CD14-positive monocyte (primary cell): ENCODE results near the gene SRSF6. TPM values are rescaled to one million over a fixed set of nuclear protein-coding genes. Genes with fewer than 3 reads are reported as not detected.

Source experiments
- DNase-seq, 3 donors: peaks; one replicate each; pipeline ENCODE4 v3.0.0-alpha.2; 2011 to 2022
- H2AFZ ChIP-seq: 2 replicates; pipeline ENCODE4 v1.6.0; 2012; ENCODE audit warnings: mild to moderate bottlenecking, low read depth, low read length, inconsistent platforms; ENCODE audit not compliant: insufficient read depth, poor library complexity, severe bottlenecking
- H3K27ac ChIP-seq, 2 donors: 1 replicate in 1 of 2; 2 replicates in 1 of 2; pipeline ENCODE4 v1.5.1; 2012 to 2013; ENCODE audit warnings: low read length in 2 of 2, control low read depth in 1 of 2, inconsistent platforms in 1 of 2, low read depth in 1 of 2, mild to moderate bottlenecking in 1 of 2
- H3K27me3 ChIP-seq, 2 donors: one replicate each; pipeline versions ENCODE4 v1.6.0 to v1.6.1; 2011 to 2013; ENCODE audit warnings: low read length in 2 of 2; ENCODE audit not compliant: control insufficient read depth in 2 of 2, insufficient read depth in 2 of 2
- H3K36me3 ChIP-seq, 2 donors: replicated peaks in 1 of 2; 1 replicate in 1 of 2; 2 replicates in 1 of 2; pipeline versions ENCODE4 v1.5.1 to v1.6.1; 2012 to 2013; ENCODE audit warnings: low read length in 2 of 2, control low read depth in 1 of 2, inconsistent platforms in 1 of 2, mild to moderate bottlenecking in 1 of 2; ENCODE audit not compliant: insufficient read depth in 2 of 2, control insufficient read depth in 1 of 2
- H3K4me1 ChIP-seq, 2 donors: 1 replicate in 1 of 2; 2 replicates in 1 of 2; pipeline versions ENCODE4 v1.5.1 to v1.6.1; 2012 to 2013; ENCODE audit warnings: low read length in 2 of 2, control low read depth in 1 of 2, inconsistent platforms in 1 of 2, mild to moderate bottlenecking in 1 of 2, moderate library complexity in 1 of 2; ENCODE audit not compliant: insufficient read depth in 2 of 2, control insufficient read depth in 1 of 2
- H3K4me2 ChIP-seq: replicated peaks from 2 replicates; pipeline ENCODE3; 2012; ENCODE audit warnings: low read length, moderate library complexity, mild to moderate bottlenecking; ENCODE audit not compliant: poor library complexity, severe bottlenecking; ENCODE audit errors: extremely low read depth
- H3K4me3 ChIP-seq, 3 experiments: fragments of 200-600 bp in 1 of 3; sonication (generic) in 1 of 3; replicated peaks in 1 of 3; 1 replicate in 2 of 3; 2 replicates in 1 of 3; pipeline ENCODE4 v1.5.1; 2011 to 2013; ENCODE audit warnings: low read length in 3 of 3, mild to moderate bottlenecking in 3 of 3, control low read depth in 2 of 3, low read depth in 2 of 3, inconsistent platforms in 1 of 3, moderate library complexity in 1 of 3
- H3K79me2 ChIP-seq: 2 replicates; pipeline ENCODE4 v1.6.0; 2012; ENCODE audit warnings: mild to moderate bottlenecking, control low read depth, inconsistent platforms, low read length, moderate library complexity; ENCODE audit not compliant: insufficient read depth
- H3K9ac ChIP-seq: 2 replicates; pipeline ENCODE4 v1.6.0; 2017; ENCODE audit warnings: low read length, mild to moderate bottlenecking; ENCODE audit not compliant: insufficient read depth, poor library complexity, severe bottlenecking
- H3K9me3 ChIP-seq, 2 donors: replicated peaks in 1 of 2; 1 replicate in 1 of 2; 2 replicates in 1 of 2; pipeline versions ENCODE4 v1.5.1 to v1.6.1; 2012 to 2013; ENCODE audit warnings: low read length in 2 of 2, control low read depth in 1 of 2; ENCODE audit not compliant: control insufficient read depth in 1 of 2, insufficient read depth in 1 of 2
- H4K20me1 ChIP-seq: 2 replicates; pipeline ENCODE4 v1.6.0; 2012; ENCODE audit warnings: mild to moderate bottlenecking, low read length, control low read depth, moderate library complexity; ENCODE audit not compliant: insufficient read depth
- H3K27ac Mint-ChIP-seq, 7 donors: one replicate each; pipeline ENCODE4 v1.8.0; 2020; ENCODE audit warnings: mild to moderate bottlenecking in 7 of 7, mixed read lengths in 7 of 7, moderate library complexity in 6 of 7, inconsistent platforms in 2 of 7
- H3K27me3 Mint-ChIP-seq, 3 donors: one replicate each; pipeline ENCODE4 v1.8.0; 2021 to 2022; ENCODE audit warnings: low read depth in 3 of 3, mild to moderate bottlenecking in 3 of 3, mixed read lengths in 3 of 3, moderate library complexity in 3 of 3, inconsistent platforms in 1 of 3
- H3K36me3 Mint-ChIP-seq, 2 donors: one replicate each; pipeline ENCODE4 v1.8.0; 2020; ENCODE audit warnings: mixed read lengths in 2 of 2, inconsistent platforms in 1 of 2, mild to moderate bottlenecking in 1 of 2
- H3K4me1 Mint-ChIP-seq: one replicate; pipeline ENCODE4 v1.8.0; 2020; ENCODE audit warnings: mild to moderate bottlenecking, mixed read lengths
- H3K4me3 Mint-ChIP-seq, 2 donors: one replicate each; pipeline ENCODE4 v1.8.0; 2020; ENCODE audit warnings: mild to moderate bottlenecking in 2 of 2, mixed read lengths in 2 of 2, moderate library complexity in 1 of 2
- H3K9me3 Mint-ChIP-seq, 7 donors: one replicate each; pipeline ENCODE4 v1.8.0; 2020 to 2022; ENCODE audit warnings: mixed read lengths in 7 of 7, mild to moderate bottlenecking in 6 of 7, moderate library complexity in 6 of 7, inconsistent platforms in 2 of 7
- WGBS: methylation state at CpG from one replicate; pipeline ENCODE4 v1.1.5; 2013; ENCODE audit warnings: missing lambda C conversion rate; ENCODE audit not compliant: insufficient coverage; 5-methylcytosine and 5-hydroxymethylcytosine counted together
- intact Hi-C, 2 donors: fragments of 100-400 bp; cut with micrococcal nuclease; formaldehyde crosslinking; loops; one replicate each; pipeline versions ENCODE4 v1.15.0 to v1.15.1; 2023
- polyA plus RNA-seq, 3 donors: library from polyadenylated mRNA; depleted of rRNA in 1 of 3; unstranded in 2 of 3; stranded (reverse) in 1 of 3; fragments of 300-500 nt in 2 of 3; fragments of >200 nt in 1 of 3; fragmentation: Illumina TruSeq in 2 of 3; gene quantifications; 1 replicate in 2 of 3; 2 replicates in 1 of 3; pipeline ENCODE4 v1.2.3, GENCODE V29; 2012 to 2021
- TF ChIP-seq, protein P1 (sequence below): fragments of 200-600 bp; IDR thresholded peaks from one replicate; pipeline ENCODE4 v1.8.0; 2022; ENCODE audit warnings: antibody characterized with exemption, mild to moderate bottlenecking

Gene SRSF6
- polyA plus RNA-seq, 3 donors, result 37.3 to 162 (median 45.5) TPM

DNA sequence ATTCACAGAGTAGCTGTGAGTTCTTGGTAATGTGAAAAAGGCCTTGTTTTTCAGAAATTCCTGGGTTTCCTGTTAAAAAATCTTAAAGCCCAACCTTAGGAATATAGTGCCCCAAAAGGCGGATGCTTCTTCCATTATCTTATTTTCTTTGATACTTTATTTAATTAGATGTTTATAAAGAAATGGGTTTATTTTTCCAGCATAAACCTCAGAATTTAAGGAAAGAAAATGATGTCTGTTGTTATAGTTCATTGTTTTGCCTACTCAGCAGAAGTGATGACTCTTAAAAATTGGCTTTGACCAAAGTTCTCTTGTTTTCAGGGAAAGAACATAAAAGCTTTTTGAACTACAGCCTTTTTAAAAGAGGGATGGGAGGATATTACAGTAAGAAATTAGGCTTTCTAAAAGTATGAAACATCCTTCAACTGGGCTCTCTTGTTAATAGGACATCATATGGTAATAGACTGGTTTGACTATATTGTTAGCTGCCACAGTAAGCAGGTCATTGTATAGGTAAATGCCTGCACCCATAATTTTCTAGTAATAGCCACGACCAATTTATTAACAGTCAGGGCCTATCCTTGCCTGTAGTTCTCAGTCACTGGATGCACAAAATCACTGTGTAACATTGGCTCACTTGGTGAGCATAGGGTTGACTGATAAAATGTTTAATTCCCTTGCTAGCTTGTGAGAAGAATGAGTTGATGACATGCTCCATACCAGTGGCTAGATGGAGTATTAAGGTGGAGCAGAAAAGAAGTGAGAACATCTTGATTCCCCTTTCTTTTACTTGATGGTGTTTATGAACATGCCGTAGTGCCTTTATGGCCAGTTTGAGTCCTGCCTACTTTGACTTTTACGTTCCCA is 5.2 kb downstream of the SRSF6 start:
- no peak overlapping the region for H3K4me3 Mint-ChIP-seq
- H3K4me1 Mint-ChIP-seq, result peaks cover 15% of the 10 kb centered on the region
- no peak overlapping the region for H3K27ac ChIP-seq
- no peak overlapping the region for H2AFZ ChIP-seq
- H3K27me3 Mint-ChIP-seq, result no peaks in the 10 kb centered on the region
- peaks cover 6 to 10% of the 10 kb centered on the region in 2 donors for H3K4me1 ChIP-seq
- peaks cover 66% of the 10 kb centered on the region for H3K79me2 ChIP-seq
- H3K36me3 Mint-ChIP-seq, result peaks cover 79 to 90% of the 10 kb centered on the region in 2 donors
- H3K9ac ChIP-seq, result no peak overlapping the region
- H3K36me3 ChIP-seq, result peaks cover 81 to 90% of the 10 kb centered on the region in 2 donors
- DNase-seq, result no peak
- no peaks in the 10 kb centered on the region for H3K9me3 ChIP-seq
- no peak overlapping the region for H3K4me3 ChIP-seq
- WGBS, result no CpG with 5 or more reads among the region's 4 CpGs
- no peak overlapping the region for H3K4me2 ChIP-seq
- H3K9me3 Mint-ChIP-seq, result no peaks in the 10 kb centered on the region
- intact Hi-C loops, result loop anchor here in 1 of 2 donors (10.0 kb wide), 1 partner anchor 842 kb away; no protein-coding TSS in a partner anchor
- H4K20me1 ChIP-seq, result peaks cover 94% of the 10 kb centered on the region
- TF ChIP-seq, protein P1, sequence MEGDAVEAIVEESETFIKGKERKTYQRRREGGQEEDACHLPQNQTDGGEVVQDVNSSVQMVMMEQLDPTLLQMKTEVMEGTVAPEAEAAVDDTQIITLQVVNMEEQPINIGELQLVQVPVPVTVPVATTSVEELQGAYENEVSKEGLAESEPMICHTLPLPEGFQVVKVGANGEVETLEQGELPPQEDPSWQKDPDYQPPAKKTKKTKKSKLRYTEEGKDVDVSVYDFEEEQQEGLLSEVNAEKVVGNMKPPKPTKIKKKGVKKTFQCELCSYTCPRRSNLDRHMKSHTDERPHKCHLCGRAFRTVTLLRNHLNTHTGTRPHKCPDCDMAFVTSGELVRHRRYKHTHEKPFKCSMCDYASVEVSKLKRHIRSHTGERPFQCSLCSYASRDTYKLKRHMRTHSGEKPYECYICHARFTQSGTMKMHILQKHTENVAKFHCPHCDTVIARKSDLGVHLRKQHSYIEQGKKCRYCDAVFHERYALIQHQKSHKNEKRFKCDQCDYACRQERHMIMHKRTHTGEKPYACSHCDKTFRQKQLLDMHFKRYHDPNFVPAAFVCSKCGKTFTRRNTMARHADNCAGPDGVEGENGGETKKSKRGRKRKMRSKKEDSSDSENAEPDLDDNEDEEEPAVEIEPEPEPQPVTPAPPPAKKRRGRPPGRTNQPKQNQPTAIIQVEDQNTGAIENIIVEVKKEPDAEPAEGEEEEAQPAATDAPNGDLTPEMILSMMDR, result no peak
- peak overlapping the region in 2 of 7 donors; percentile 43 to 62 for H3K27ac Mint-ChIP-seq
- no peaks in the 10 kb centered on the region for H3K27me3 ChIP-seq

DNA sequence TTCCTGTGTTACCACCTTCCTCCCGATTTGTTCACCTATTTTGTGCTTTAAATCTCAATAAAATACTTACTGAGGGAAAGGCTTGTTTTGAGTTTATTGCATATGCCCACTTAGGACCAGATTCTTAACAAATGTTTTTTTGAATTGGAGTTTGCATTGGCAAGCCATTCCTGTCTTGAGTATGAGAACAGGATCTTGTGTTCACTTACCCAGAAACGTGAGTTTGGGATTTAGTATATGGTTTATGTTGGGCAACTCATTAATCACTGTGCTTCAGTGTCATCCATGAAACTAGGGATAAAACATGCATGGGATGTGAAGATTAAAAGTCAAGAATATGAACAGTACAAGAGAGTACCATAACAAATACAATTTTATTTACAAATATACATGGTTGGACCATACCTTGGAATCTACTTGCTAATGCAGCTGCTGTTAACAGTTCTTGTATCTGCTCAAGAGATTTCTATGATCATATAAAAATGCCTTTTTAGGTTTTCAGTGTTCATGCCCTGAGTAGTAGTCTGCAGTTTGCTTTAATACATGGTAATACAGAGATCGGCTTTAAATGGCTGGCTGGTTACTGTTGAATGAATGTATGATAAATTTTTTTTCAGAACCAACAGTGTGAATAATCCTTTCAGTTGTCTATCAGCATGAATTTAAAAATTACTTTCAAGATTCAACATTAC is 6.0 kb downstream of the SRSF6 start:
- Mint-ChIP-seq H3K4me3 (no peak overlapping the region), H3K36me3 (peaks cover 79 to 96% of the 10 kb centered on the region in 2 donors), H3K27me3 (peaks cover 0 to 2% (median 0%) of the 10 kb centered on the region in 3 donors), H3K27ac (peak overlapping the region in 2 of 7 donors; percentile 43 to 62), H3K9me3 (no peaks in the 10 kb centered on the region), H3K4me1 (peaks cover 15% of the 10 kb centered on the region)
- Histone ChIP-seq H3K9ac (no peak overlapping the region), H3K4me2 (no peak overlapping the region), H3K4me1 (peaks cover 6 to 10% of the 10 kb centered on the region in 2 donors), H2AFZ (no peak overlapping the region), H4K20me1 (peaks cover 100% of the 10 kb centered on the region), H3K4me3 (no peak overlapping the region), H3K27me3 (no peaks in the 10 kb centered on the region), H3K9me3 (no peaks in the 10 kb centered on the region), H3K79me2 (peaks cover 58% of the 10 kb centered on the region), H3K36me3 (peaks cover 82 to 97% of the 10 kb centered on the region in 2 donors), H3K27ac (no peak overlapping the region)
- intact Hi-C loops, result loop anchor here in 1 of 2 donors (10.0 kb wide), 1 partner anchor 841 kb away; no protein-coding TSS in a partner anchor
- WGBS, result 75% methylated on average over 1 of the region's 3 CpGs
- TF ChIP-seq, protein P1, result no peak
- no peak for DNase-seq
